K562 (cell line): ENCODE results near the gene PRLHR. TPM values are rescaled to one million over a fixed set of nuclear protein-coding genes. Genes with fewer than 3 reads are reported as not detected.

ENCODE experiments used
- ATF3 ChIP-seq, 2 experiments: fragments of 450-650 bp in 1 of 2; sonication (generic) in 1 of 2; formaldehyde crosslinking in 1 of 2; IDR thresholded peaks in 1 of 2; conservative IDR thresholded peaks in 1 of 2; 2 replicates each; pipeline versions ENCODE4 v1.6.1 to v1.8.1; 2016 to 2023; ENCODE audit warnings: mild to moderate bottlenecking in 2 of 2, moderate library complexity in 2 of 2, inconsistent platforms in 1 of 2, missing genetic modification reagents in 1 of 2
- ELK1 ChIP-seq: sonication (generic); formaldehyde crosslinking; IDR thresholded peaks from 2 replicates; pipeline ENCODE4 v1.8.1; 2022; ENCODE audit warnings: missing genetic modification reagents
- ELK3 ChIP-seq: fragments of 450-650 bp; formaldehyde crosslinking; IDR thresholded peaks from 2 replicates; pipeline ENCODE4 v1.4.0; 2020; ENCODE audit warnings: mild to moderate bottlenecking
- HOXB6 ChIP-seq: fragments of 250-450 bp; sonication (Bioruptor Pico); IDR thresholded peaks from 2 replicates; pipeline ENCODE4 v1.5.1; 2022; ENCODE audit warnings: mild to moderate bottlenecking, borderline replicate concordance
- MCM7 ChIP-seq, 2 experiments: fragments of 450-650 bp; IDR thresholded peaks; 2 replicates each; pipeline ENCODE4 v1.6.1; 2016 to 2018
- NCOA2 ChIP-seq, 2 experiments: fragments of 450-650 bp; IDR thresholded peaks; 2 replicates each; pipeline ENCODE4 v1.6.1; 2018; ENCODE audit warnings: mild to moderate bottlenecking in 2 of 2, moderate library complexity in 1 of 2; ENCODE audit not compliant: partially characterized antibody in 2 of 2
- NCOR1 ChIP-seq: fragments of 450-650 bp; IDR thresholded peaks from 2 replicates; pipeline ENCODE4 v1.6.1; 2016; ENCODE audit warnings: mild to moderate bottlenecking, moderate library complexity
- PKNOX1 ChIP-seq: fragments of 450-650 bp; IDR thresholded peaks from 2 replicates; pipeline ENCODE4 v1.6.1; 2016
- RBM39 ChIP-seq: fragments of 200-400 bp; formaldehyde crosslinking; optimal IDR thresholded peaks from 2 replicates; pipeline ENCODE3; 2018; ENCODE audit warnings: low read depth, low read length
- SREBF2 ChIP-seq: sonication (generic); formaldehyde crosslinking; IDR thresholded peaks from 2 replicates; pipeline ENCODE4 v1.4.0; 2020; ENCODE audit warnings: mild to moderate bottlenecking, missing genetic modification reagents
- TAF1 ChIP-seq: IDR thresholded peaks from 2 replicates; pipeline ENCODE4 v1.6.1; 2011; ENCODE audit warnings: mild to moderate bottlenecking, low read length, moderate library complexity; ENCODE audit not compliant: insufficient read depth, control insufficient read depth, severe bottlenecking; ENCODE audit errors: extremely low read depth
- ZKSCAN1 ChIP-seq: fragments of 150-350 bp; IDR thresholded peaks from 2 replicates; pipeline ENCODE4 v1.6.1; 2016; ENCODE audit warnings: low read depth, low read length
- ZNF318 ChIP-seq, 2 experiments: fragments of 450-650 bp; IDR thresholded peaks; 2 replicates each; pipeline ENCODE4 v1.6.1; 2016; ENCODE audit warnings: mild to moderate bottlenecking in 2 of 2, borderline replicate concordance in 1 of 2, low read depth in 1 of 2, moderate library complexity in 1 of 2
- ZNF41 ChIP-seq: fragments of 250-450 bp; sonication (Bioruptor Pico); conservative IDR thresholded peaks from 2 replicates; pipeline ENCODE4 v1.4.0; 2020; ENCODE audit warnings: mild to moderate bottlenecking
- ZNF444 ChIP-seq: fragments of 250-450 bp; sonication (Bioruptor Pico); IDR thresholded peaks from 2 replicates; pipeline ENCODE4 v1.4.0; 2020; ENCODE audit warnings: mild to moderate bottlenecking, moderate library complexity
- polyA plus RNA-seq, 8 experiments: library from polyadenylated mRNA; depleted of rRNA in 4 of 8; stranded (reverse) in 5 of 8; unstranded in 3 of 8; fragments of >200 nt; fragmentation: Nextera tagmentation in 2 of 8; fragmentation: Illumina TruSeq in 1 of 8; extraction: Ambion mirVana in 2 of 8; extraction: Trizol in 1 of 8; gene quantifications; 2 replicates each; pipeline versions ENCODE4 v1.2.1 to v1.2.3, GENCODE V29; 2011 to 2014; ENCODE audit warnings: inconsistent platforms in 1 of 8, missing spikeins in 1 of 8
- total RNA-seq, 7 experiments: library from RNA; depleted of rRNA in 6 of 7; stranded (reverse); fragments of >200 nt in 6 of 7; fragmentation: Illumina TruSeq in 2 of 7; extraction: Trizol in 2 of 7; gene quantifications; 2 replicates each; pipeline versions ENCODE4 v1.2.1 to v1.2.3, GENCODE V29; 2011 to 2021; ENCODE audit warnings: low replicate concordance in 1 of 7

Gene PRLHR
- total and polyA plus RNA-seq, 9 of the 15 experiments (the other 6 are each of a cell fraction or from before 2014, with no cell fraction given) = not detected

GRCh38 chr10:118628397-118628796, 32.9 kb upstream of the PRLHR start (continued):
- no peak for TF ChIP-seq ZNF318 (IDR thresholded peaks at IDR 0.05; ENCODE audit: borderline replicate concordance in 1 of 2, low read depth in 1 of 2)
- TF ChIP-seq HOXB6 (CRISPR knock-in tag) = no peak
- no peak for TF ChIP-seq TAF1
- no peak for TF ChIP-seq ZNF444 (CRISPR knock-in tag)
- TF ChIP-seq ELK1 (CRISPR knock-in tag) = no peak
- TF ChIP-seq SREBF2 (CRISPR knock-in tag) = no peak
- TF ChIP-seq ELK3 (CRISPR knock-in tag) = no peak
- TF ChIP-seq RBM39 = no peak
- no peak for TF ChIP-seq MCM7 (IDR thresholded peaks at IDR 0.05)
- no peak for TF ChIP-seq ZNF41 (CRISPR knock-in tag)
- TF ChIP-seq ATF3 (IDR thresholded peaks at IDR 0.05) = no peak
- TF ChIP-seq ATF3 (CRISPR knock-in tag; conservative IDR thresholded peaks at IDR 0.05) = no peak
- TF ChIP-seq ZKSCAN1 = no peak
- no peak for TF ChIP-seq NCOA2 (IDR thresholded peaks at IDR 0.05; ENCODE audit: partially characterized antibody in 2 of 2)
- TF ChIP-seq PKNOX1 = no peak
- no peak for TF ChIP-seq NCOR1
- TF ChIP-seq, all 486 proteins: peak for 0
